Activated T-helper 1 cell treated with anti-CD3 and anti-CD28 coated beads, Interleukin-12 subunit alpha, Interleukin-12 subunit beta, Interleukin-2, Interleukin-4 antibody, amounts not matched to agents 30 ng/mL and 10 ng/mL and 1 ng/mL, durations not matched to agents 14 hours and 24 hours and 36 hours (primary cell): ENCODE results near the gene DCTN4. TPM values are rescaled to one million over a fixed set of nuclear protein-coding genes. Genes with fewer than 3 reads are reported as not detected.
A peak's percentile ranks its signal among the peaks of the same experiment; 100 is the strongest.
"Not testable (repeated sequence)": the region's sequence is repeated elsewhere in the genome, so short reads cannot be mapped to it uniquely, and the experiment has no call there.

Experiments used
- DNase-seq: peaks from one replicate; pipeline ENCODE4 v3.0.0; 2021; ENCODE audit warnings: low spot score
- H3K27ac Mint-ChIP-seq: one replicate; pipeline ENCODE4 v1.8.0; 2021; ENCODE audit warnings: mild to moderate bottlenecking, mixed read lengths
- H3K27me3 Mint-ChIP-seq: one replicate; pipeline ENCODE4 v1.8.0; 2022; ENCODE audit warnings: mild to moderate bottlenecking, moderate library complexity, mixed read lengths; ENCODE audit not compliant: insufficient read depth
- H3K36me3 Mint-ChIP-seq: one replicate; pipeline ENCODE4 v1.8.0; 2021; ENCODE audit warnings: low read depth, mixed read lengths
- H3K4me1 Mint-ChIP-seq: one replicate; pipeline ENCODE4 v1.8.0; 2021; ENCODE audit warnings: low read depth, mixed read lengths
- H3K4me3 Mint-ChIP-seq: one replicate; pipeline ENCODE4 v1.8.0; 2021; ENCODE audit warnings: mild to moderate bottlenecking, moderate library complexity, mixed read lengths
- H3K9me3 Mint-ChIP-seq: one replicate; pipeline ENCODE4 v1.8.0; 2021; ENCODE audit warnings: mixed read lengths
- intact Hi-C: fragments of 100-400 bp; cut with micrococcal nuclease; formaldehyde crosslinking; loops from one replicate; pipeline ENCODE4 v1.15.1; 2024
- total RNA-seq: library from RNA; stranded (reverse); gene quantifications from 2 replicates; pipeline ENCODE4 v1.2.3, GENCODE V29; 2022

Gene DCTN4
- total RNA-seq, 1 donor from 2014 or later = 42.3 TPM

DNA sequence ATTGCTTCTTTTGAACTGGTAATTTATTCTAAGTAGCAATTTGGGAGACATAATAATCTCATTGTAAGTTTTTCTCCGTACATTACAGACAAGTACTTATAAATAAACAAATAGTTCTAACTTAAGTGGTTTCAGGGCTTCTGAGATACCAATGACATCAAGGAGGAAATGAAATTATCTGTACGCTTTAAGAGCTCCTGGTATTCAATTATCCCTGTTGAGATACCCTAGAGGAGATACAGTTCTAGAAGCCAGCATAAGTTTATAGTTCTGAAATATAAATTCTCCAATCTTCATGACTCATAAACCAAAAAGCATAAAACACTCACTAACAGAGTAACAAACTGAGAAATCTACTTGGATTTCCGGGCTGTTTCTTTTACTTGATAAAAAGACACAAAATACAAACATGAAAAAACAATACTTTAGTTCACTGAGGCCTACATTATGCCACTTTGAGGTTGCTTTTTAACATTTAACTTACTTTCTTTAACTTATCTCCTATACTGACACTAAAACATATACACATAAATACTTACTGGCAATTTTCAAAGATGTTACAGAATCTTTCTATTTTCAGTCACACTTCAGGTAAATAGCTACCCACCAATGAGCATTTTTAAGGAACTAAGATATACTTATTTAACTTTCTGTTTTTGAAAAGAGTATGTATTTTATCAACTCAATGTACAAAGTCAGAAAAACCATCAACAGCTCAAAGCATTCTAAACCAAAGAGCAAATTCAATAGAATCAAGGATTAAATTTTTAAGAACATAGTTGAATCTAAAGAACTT lies 7.5 kb downstream of the DCTN4 start:
- intact Hi-C loops = no loop called here
- no peak overlapping the region for H3K4me3 Mint-ChIP-seq

DNA sequence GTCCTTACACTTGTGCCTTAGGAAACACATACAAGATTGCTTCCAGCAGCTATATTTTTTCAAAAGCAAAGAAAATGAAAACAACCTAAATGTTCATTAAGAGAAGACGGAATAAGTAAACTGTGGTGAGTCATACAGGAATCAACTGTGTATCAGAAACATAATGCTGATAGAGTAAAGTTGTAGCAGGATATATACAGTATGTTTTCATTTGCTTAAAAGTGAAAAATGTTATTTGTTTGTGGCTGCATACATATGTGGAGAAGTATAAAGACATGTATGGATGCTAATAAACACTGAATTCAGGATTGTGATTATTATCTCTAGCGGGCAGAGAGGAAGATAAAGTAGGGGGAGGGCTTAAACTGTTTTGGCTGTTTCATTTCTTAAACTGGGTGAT lies 8.3 kb downstream of the DCTN4 start:
- Mint-ChIP-seq H3K9me3 (no peaks in the 10 kb centered on the region), H3K4me3 (no peak overlapping the region), H3K27ac (no peak overlapping the region), H3K27me3 (no peaks in the 10 kb centered on the region), H3K36me3 (peaks cover 46% of the 10 kb centered on the region), H3K4me1 (peaks cover 41% of the 10 kb centered on the region)
- no peak for DNase-seq
- intact Hi-C loops = no loop called here

More for the DNA sequence above, 7.5 kb downstream of the DCTN4 start:
- Mint-ChIP-seq H3K27ac (no peak overlapping the region), H3K36me3 (peaks cover 50% of the 10 kb centered on the region), H3K27me3 (no peaks in the 10 kb centered on the region), H3K4me1 (peaks cover 42% of the 10 kb centered on the region), H3K9me3 (no peaks in the 10 kb centered on the region)
- DNase-seq = no peak

DNA sequence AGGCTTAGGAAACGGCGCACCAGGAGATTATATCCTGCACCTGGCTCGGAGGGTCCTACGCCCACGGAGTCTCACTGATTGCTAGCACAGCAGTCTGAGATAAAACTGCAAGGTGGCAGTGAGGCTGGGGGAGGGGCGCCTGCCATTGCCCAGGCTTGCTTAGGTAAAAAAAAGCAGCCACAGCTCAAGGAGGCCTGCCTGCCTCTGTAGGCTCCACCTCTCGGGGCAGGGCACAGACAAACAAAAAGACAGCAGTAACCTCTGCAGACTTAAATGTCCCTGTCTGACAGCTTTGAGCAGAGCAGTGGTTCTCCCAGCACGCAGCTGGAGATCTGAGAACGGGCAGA lies 15.7 kb downstream of the DCTN4 start:
- DNase-seq, H3K27ac Mint-ChIP-seq, H3K27me3 Mint-ChIP-seq, H3K9me3 Mint-ChIP-seq, H3K4me3 Mint-ChIP-seq: not testable (repeated sequence)
- peaks cover 39% of the 10 kb centered on the region for H3K36me3 Mint-ChIP-seq
- intact Hi-C loops = loop anchor here (2.0 kb wide), 3 partner anchors 36 to 104 kb away; partner anchors contain the start of genes IRGM, RBM22 and SMIM3
- peaks cover 61% of the 10 kb centered on the region for H3K4me1 Mint-ChIP-seq

DNA sequence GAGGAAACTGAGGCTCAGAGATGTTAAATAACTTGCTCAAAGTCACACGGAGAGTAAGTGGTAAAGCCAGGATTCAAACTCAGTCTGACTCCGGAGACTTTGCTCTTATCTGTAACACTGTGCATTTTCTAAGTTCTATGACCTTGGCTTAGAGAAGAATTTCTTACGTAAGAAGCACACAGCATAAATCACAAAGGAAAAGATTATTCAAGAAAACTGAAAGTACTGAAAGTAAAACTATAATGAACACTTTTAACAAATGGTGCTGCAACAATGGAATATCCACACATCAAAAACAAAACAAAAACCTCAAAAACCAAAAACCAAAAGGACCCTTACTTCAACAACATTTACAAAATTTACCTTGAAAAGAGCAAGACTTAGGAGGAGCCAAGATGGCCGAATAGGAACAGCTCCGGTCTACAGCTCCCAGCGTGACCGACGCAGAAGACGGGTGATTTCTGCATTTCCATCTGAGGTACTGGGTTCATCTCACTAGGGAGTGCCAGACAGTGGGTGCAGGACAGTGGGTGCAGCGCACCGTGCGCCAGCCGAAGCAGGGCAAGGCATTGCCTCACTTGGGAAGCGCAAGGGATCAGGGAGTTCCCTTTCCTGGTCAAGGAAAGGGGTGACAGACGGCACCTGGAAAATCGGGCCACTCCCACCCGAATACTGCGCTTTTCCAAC lies 16.2 kb downstream of the DCTN4 start:
- Mint-ChIP-seq H3K27ac (peak overlapping the region; percentile 83), H3K4me3 (peak overlapping the region; percentile 59), H3K4me1 (peaks cover 66% of the 10 kb centered on the region), H3K36me3 (peaks cover 41% of the 10 kb centered on the region)
- not testable (repeated sequence) for H3K27me3 Mint-ChIP-seq, H3K9me3 Mint-ChIP-seq, DNase-seq
- intact Hi-C loops = loop anchor here (1.0 to 2.0 kb wide), 4 partner anchors 16 to 104 kb away; partner anchors contain the start of genes IRGM, RBM22 and SMIM3

- peaks cover 50% of the 10 kb centered on the region for H3K36me3 Mint-ChIP-seq
- intact Hi-C loops = no loop called here
- no peak for DNase-seq
- H3K4me3 Mint-ChIP-seq = no peak overlapping the region
- peaks cover 7% of the 10 kb centered on the region for H3K9me3 Mint-ChIP-seq
- H3K27me3 Mint-ChIP-seq = no peaks in the 10 kb centered on the region
- peaks cover 82% of the 10 kb centered on the region for H3K4me1 Mint-ChIP-seq
- no peak overlapping the region for H3K27ac Mint-ChIP-seq
These were observed 17.8 kb downstream of the DCTN4 start for GRCh38 chr5:150740992-150741391.

- no peak overlapping the region for H3K27ac Mint-ChIP-seq
- no peaks in the 10 kb centered on the region for H3K27me3 Mint-ChIP-seq
- no peak for DNase-seq
- intact Hi-C loops = no loop called here
- H3K36me3 Mint-ChIP-seq = peaks cover 54% of the 10 kb centered on the region
- H3K4me3 Mint-ChIP-seq = no peak overlapping the region
- peaks cover 85% of the 10 kb centered on the region for H3K4me1 Mint-ChIP-seq
- peaks cover 7% of the 10 kb centered on the region for H3K9me3 Mint-ChIP-seq
These were observed 20.0 kb downstream of the DCTN4 start for GRCh38 chr5:150738862-150739261.

DNA sequence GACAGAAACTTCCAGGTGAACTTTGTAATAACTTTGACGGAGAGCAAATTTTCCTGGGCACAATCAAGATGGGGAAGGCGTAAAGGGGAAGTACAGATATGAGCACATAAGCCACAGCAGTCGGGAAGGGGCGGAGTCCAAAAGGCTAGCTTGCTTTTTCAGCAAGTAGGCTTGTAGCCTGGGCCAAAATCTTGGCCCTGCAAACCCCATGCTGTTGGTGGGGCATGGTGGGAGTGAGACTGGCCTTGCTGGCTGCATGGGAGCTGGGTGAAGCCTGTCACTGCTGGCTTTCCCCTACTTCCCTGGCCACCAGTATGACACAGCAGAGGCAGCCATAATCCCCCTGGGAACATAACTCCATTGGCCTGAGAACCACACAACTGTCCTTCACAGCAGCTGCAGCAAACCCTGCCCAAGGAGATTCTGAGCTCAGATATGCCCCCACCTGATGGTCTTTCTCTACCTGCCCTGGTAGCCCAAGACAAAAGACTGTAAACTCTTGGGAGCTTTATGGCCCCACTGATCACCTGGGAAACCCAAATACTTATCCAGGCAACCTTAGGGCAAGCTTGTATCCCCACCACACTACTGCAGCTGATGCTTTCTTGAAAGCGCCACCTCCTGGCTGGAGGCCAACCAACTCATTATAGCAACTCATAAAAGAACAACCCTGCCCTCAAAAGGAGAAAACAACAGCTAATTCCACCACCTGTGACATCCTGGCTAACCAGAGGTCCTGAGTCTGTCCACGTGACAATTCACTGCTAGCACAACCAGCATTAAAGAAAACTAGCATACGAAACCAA lies 24.0 kb downstream of the DCTN4 start:
- H3K4me1 Mint-ChIP-seq = peaks cover 56% of the 10 kb centered on the region
- intact Hi-C loops = no loop called here
- no peak for DNase-seq
- H3K9me3 Mint-ChIP-seq = peaks cover 7% of the 10 kb centered on the region
- H3K36me3 Mint-ChIP-seq = peaks cover 58% of the 10 kb centered on the region
- peak overlapping the region; percentile 18 for H3K27ac Mint-ChIP-seq
- H3K27me3 Mint-ChIP-seq = no peaks in the 10 kb centered on the region
- peak overlapping the region; percentile 6 for H3K4me3 Mint-ChIP-seq

- Mint-ChIP-seq H3K27me3 (no peaks in the 10 kb centered on the region), H3K27ac (no peak overlapping the region), H3K36me3 (peaks cover 48% of the 10 kb centered on the region), H3K4me1 (peaks cover 26% of the 10 kb centered on the region), H3K9me3 (peaks cover 3% of the 10 kb centered on the region), H3K4me3 (no peak overlapping the region)
- DNase-seq = no peak
- intact Hi-C loops = no loop called here
These were observed 27.1 kb downstream of the DCTN4 start for GRCh38 chr5:150731669-150732242.

DNA sequence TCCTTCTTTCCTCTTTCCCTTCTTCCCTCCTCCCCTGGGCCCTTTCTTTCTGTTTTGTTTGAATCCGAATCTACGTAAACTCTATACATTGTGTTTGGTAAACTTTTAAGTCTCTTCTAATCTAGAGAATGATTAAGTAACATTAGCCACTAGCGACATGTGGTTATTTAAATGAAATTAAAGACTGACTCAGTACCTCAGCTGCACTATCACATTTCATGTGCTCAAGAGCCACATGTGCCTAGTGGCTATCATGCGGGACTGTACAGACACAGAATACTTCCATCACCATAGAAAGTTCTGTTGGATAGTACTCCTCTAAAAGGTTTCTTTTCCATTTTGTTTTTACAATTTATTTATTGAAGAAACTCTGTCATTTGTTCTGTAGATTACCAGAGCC lies 29.0 kb downstream of the DCTN4 start:
- Mint-ChIP-seq H3K9me3 (no peaks in the 10 kb centered on the region), H3K4me1 (peaks cover 10% of the 10 kb centered on the region), H3K4me3 (no peak overlapping the region), H3K27ac (no peak overlapping the region), H3K27me3 (no peaks in the 10 kb centered on the region), H3K36me3 (peaks cover 40% of the 10 kb centered on the region)
- DNase-seq = no peak
- intact Hi-C loops = loop anchor here (2.0 kb wide), 1 partner anchor 21 kb away; no protein-coding TSS in a partner anchor

DNA sequence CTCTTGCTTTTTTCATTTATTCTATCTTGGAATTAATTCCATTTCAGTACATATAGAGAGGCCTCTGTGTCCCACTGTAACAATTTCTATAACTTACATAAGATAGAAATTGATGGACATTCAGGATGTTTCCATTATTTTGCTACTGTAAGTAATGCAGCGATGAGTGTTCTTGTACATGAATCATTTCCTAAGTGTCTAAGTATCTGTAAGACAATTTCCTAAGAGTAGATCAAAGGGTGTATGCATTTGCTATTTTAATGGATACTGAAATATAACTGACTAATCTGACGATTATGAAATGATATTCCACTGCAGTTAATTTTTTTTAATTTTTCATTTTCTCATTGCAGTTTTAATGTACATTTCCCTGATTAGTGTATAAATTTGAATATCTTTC lies 35.0 kb downstream of the DCTN4 start:
- H3K4me1 Mint-ChIP-seq = no peaks in the 10 kb centered on the region
- no peak overlapping the region for H3K4me3 Mint-ChIP-seq
- peaks cover 47% of the 10 kb centered on the region for H3K36me3 Mint-ChIP-seq
- H3K9me3 Mint-ChIP-seq = no peaks in the 10 kb centered on the region
- H3K27ac Mint-ChIP-seq = no peak overlapping the region
- no peak for DNase-seq
- intact Hi-C loops = no loop called here
- no peaks in the 10 kb centered on the region for H3K27me3 Mint-ChIP-seq

GRCh38 chr5:150710165-150710564 lies 48.7 kb downstream of the DCTN4 start:
- DNase-seq = no peak
- Mint-ChIP-seq H3K27ac (no peak overlapping the region), H3K36me3 (peaks cover 17% of the 10 kb centered on the region), H3K4me3 (no peak overlapping the region), H3K9me3 (no peaks in the 10 kb centered on the region), H3K27me3 (no peaks in the 10 kb centered on the region), H3K4me1 (no peaks in the 10 kb centered on the region)
- intact Hi-C loops = no loop called here

- peaks cover under 1% of the 10 kb centered on the region for H3K4me1 Mint-ChIP-seq
- DNase-seq = no peak
- peaks cover 18% of the 10 kb centered on the region for H3K36me3 Mint-ChIP-seq
- no peak overlapping the region for H3K4me3 Mint-ChIP-seq
- intact Hi-C loops = no loop called here
- no peak overlapping the region for H3K27ac Mint-ChIP-seq
- no peaks in the 10 kb centered on the region for H3K9me3 Mint-ChIP-seq
- no peaks in the 10 kb centered on the region for H3K27me3 Mint-ChIP-seq
These were observed 51.9 kb downstream of the DCTN4 start for GRCh38 chr5:150706776-150707390.
